H1 (cell line): ENCODE results near the gene CADM2. TPM values are rescaled to one million over a fixed set of nuclear protein-coding genes. Genes with fewer than 3 reads are reported as not detected.

Source experiments
- CTCF ChIA-PET: fragments of 300-600 bp; sonication (Branson Sonifier 250); formaldehyde crosslinking; loops from one replicate; lab custom pipeline; 2021; ENCODE audit not compliant: partially characterized antibody; lab: Charles Lee
- POLR2A ChIA-PET: fragments of 300-600 bp; sonication (Branson Sonifier 250); formaldehyde crosslinking; loops from one replicate; lab custom pipeline; 2021; ENCODE audit warnings: inconsistent platforms; ENCODE audit not compliant: partially characterized antibody; lab: Charles Lee
- DNase-seq, 2 experiments: peaks; one replicate each; pipeline versions ENCODE4 v3.0.0 to v3.0.0-alpha.2; 2010 to 2022; ENCODE audit warnings: low spot score in 2 of 2, low read depth in 1 of 2, mixed read lengths in 1 of 2
- FAIRE-seq: peaks from 2 replicates; lab custom pipeline; 2011; peaks lifted over from hg19 to GRCh38; lab: Jason Lieb, UNC
- H2AFZ ChIP-seq: 2 replicates; pipeline ENCODE4 v1.8.1; 2012; ENCODE audit warnings: low read length, inconsistent platforms
- H2AK5ac ChIP-seq: 2 replicates; pipeline ENCODE4 v1.6.1; 2013; ENCODE audit warnings: low read depth, low read length
- H2BK120ac ChIP-seq: replicated peaks from 2 replicates; pipeline ENCODE3; 2013; ENCODE audit warnings: low read depth, low read length, inconsistent platforms
- H2BK12ac ChIP-seq: 2 replicates; pipeline ENCODE4 v1.6.1; 2013; ENCODE audit warnings: low read depth, low read length
- H2BK15ac ChIP-seq: 2 replicates; pipeline ENCODE4 v1.6.1; 2013; ENCODE audit warnings: low read length
- H2BK20ac ChIP-seq: 2 replicates; pipeline ENCODE4 v1.6.1; 2013; ENCODE audit warnings: low read length
- H2BK5ac ChIP-seq: 2 replicates; pipeline ENCODE4 v1.6.1; 2013; ENCODE audit warnings: low read depth, low read length
- H3K14ac ChIP-seq: 2 replicates; pipeline ENCODE4 v1.6.1; 2013; ENCODE audit warnings: inconsistent platforms; ENCODE audit not compliant: insufficient read length
- H3K18ac ChIP-seq: 2 replicates; pipeline ENCODE4 v1.6.1; 2013; ENCODE audit warnings: low read length; ENCODE audit errors: extremely low read depth
- H3K23ac ChIP-seq: 2 replicates; pipeline ENCODE4 v1.6.1; 2013; ENCODE audit warnings: inconsistent platforms; ENCODE audit not compliant: insufficient read length
- H3K23me2 ChIP-seq: 2 replicates; pipeline ENCODE4 v1.6.1; 2013; ENCODE audit warnings: low read depth, low read length
- H3K27ac ChIP-seq: 2 replicates; pipeline ENCODE4 v1.6.1; 2011; ENCODE audit warnings: low read depth, low read length, inconsistent platforms
- H3K27me3 ChIP-seq, 4 experiments: replicated peaks in 1 of 4; 1 replicate in 1 of 4; 2 replicates in 3 of 4; pipeline versions ENCODE4 v1.6.1 to v1.8.1; 2011 to 2013; ENCODE audit warnings: low read length in 3 of 4, mild to moderate bottlenecking in 3 of 4, inconsistent platforms in 2 of 4, mixed read lengths in 2 of 4, moderate library complexity in 1 of 4; ENCODE audit not compliant: control insufficient read depth in 3 of 4, insufficient read depth in 3 of 4; ENCODE audit errors: extremely low read depth in 1 of 4
- H3K36me3 ChIP-seq, 4 experiments: 2 replicates each; pipeline versions ENCODE4 v1.6.1 to v1.8.1; 2011 to 2013; ENCODE audit warnings: mild to moderate bottlenecking in 4 of 4, low read length in 3 of 4, moderate library complexity in 2 of 4, control low read depth in 1 of 4, inconsistent platforms in 1 of 4; ENCODE audit not compliant: insufficient read depth in 4 of 4, control insufficient read depth in 2 of 4
- H3K4ac ChIP-seq: replicated peaks from 2 replicates; pipeline ENCODE3; 2013; ENCODE audit warnings: low read length, low read depth, mixed read lengths, inconsistent platforms; ENCODE audit not compliant: insufficient read length
- H3K4me1 ChIP-seq, 4 experiments: replicated peaks in 1 of 4; 1 replicate in 1 of 4; 2 replicates in 3 of 4; pipeline versions ENCODE4 v1.6.1 to v1.8.1; 2011 to 2013; ENCODE audit warnings: low read length in 3 of 4, inconsistent platforms in 2 of 4, mixed read lengths in 1 of 4; ENCODE audit not compliant: insufficient read depth in 4 of 4, control insufficient read depth in 3 of 4
- H3K4me2 ChIP-seq, 2 experiments: 2 replicates each; pipeline versions ENCODE4 v1.6.1 to v1.8.1; 2011 to 2013; ENCODE audit warnings: low read depth in 2 of 2, low read length in 2 of 2, control low read depth in 1 of 2, inconsistent platforms in 1 of 2, mild to moderate bottlenecking in 1 of 2; ENCODE audit not compliant: insufficient read depth in 1 of 2
- H3K4me3 ChIP-seq, 4 experiments: fragments of 200-600, 300-600 bp in 1 of 4; sonication (generic), shearing (Covaris generic), sonication (Bioruptor Twin) in 1 of 4; 2 replicates each; pipeline versions ENCODE4 v1.5.1 to v1.8.1; 2011 to 2016; ENCODE audit warnings: low read length in 4 of 4, low read depth in 3 of 4, control low read depth in 2 of 4, inconsistent platforms in 2 of 4, mild to moderate bottlenecking in 2 of 4, mixed read lengths in 1 of 4, moderate library complexity in 1 of 4; ENCODE audit not compliant: insufficient read depth in 2 of 4; ENCODE audit errors: extremely low read depth in 1 of 4
- H3K56ac ChIP-seq: replicated peaks from 2 replicates; pipeline ENCODE3; 2013; ENCODE audit warnings: low read depth, mild to moderate bottlenecking, mixed read lengths, low read length, inconsistent platforms; ENCODE audit not compliant: insufficient read length
- H3K79me1 ChIP-seq: 2 replicates; pipeline ENCODE4 v1.6.1; 2013; ENCODE audit warnings: low read depth, low read length, control low read depth
- H3K79me2 ChIP-seq, 2 experiments: 2 replicates each; pipeline versions ENCODE4 v1.6.1 to v1.8.1; 2012 to 2013; ENCODE audit warnings: low read length in 2 of 2, mild to moderate bottlenecking in 2 of 2, inconsistent platforms in 1 of 2; ENCODE audit not compliant: insufficient read depth in 2 of 2, control insufficient read depth in 1 of 2
- H3K9ac ChIP-seq, 4 experiments: replicated peaks in 1 of 4; 1 replicate in 1 of 4; 2 replicates in 3 of 4; pipeline versions ENCODE4 v1.6.1 to v1.8.1; 2011 to 2013; ENCODE audit warnings: low read depth in 3 of 4, low read length in 3 of 4, control low read depth in 2 of 4, mild to moderate bottlenecking in 2 of 4, moderate library complexity in 2 of 4, inconsistent platforms in 1 of 4; ENCODE audit errors: extremely low read depth in 1 of 4
- H3K9me3 ChIP-seq, 2 experiments: 2 replicates each; pipeline versions ENCODE4 v1.6.1 to v1.8.1; 2012 to 2013; ENCODE audit warnings: mild to moderate bottlenecking in 2 of 2, moderate library complexity in 2 of 2, control low read depth in 1 of 2, inconsistent platforms in 1 of 2, low read depth in 1 of 2, low read length in 1 of 2, mixed read lengths in 1 of 2; ENCODE audit not compliant: insufficient read depth in 2 of 2
- H4K20me1 ChIP-seq, 2 experiments: replicated peaks in 1 of 2; 2 replicates each; pipeline versions ENCODE3 to v1.8.1; 2011 to 2013; ENCODE audit warnings: inconsistent platforms in 2 of 2, low read length in 2 of 2, mild to moderate bottlenecking in 1 of 2; ENCODE audit not compliant: insufficient read depth in 2 of 2, control insufficient read depth in 1 of 2
- H4K5ac ChIP-seq: 2 replicates; pipeline ENCODE4 v1.6.1; 2013; ENCODE audit warnings: low read length, low read depth, mixed read lengths, inconsistent platforms; ENCODE audit not compliant: insufficient read length
- H4K8ac ChIP-seq: 2 replicates; pipeline ENCODE4 v1.8.0; 2013; ENCODE audit warnings: mild to moderate bottlenecking, moderate library complexity, low read length, inconsistent platforms; ENCODE audit not compliant: insufficient read depth; ENCODE audit errors: extremely low read depth
- H4K91ac ChIP-seq: replicated peaks from 2 replicates; pipeline ENCODE3; 2013; ENCODE audit warnings: low read length, mixed read lengths, inconsistent platforms; ENCODE audit not compliant: insufficient read length
- CTBP2 ChIP-seq: IDR thresholded peaks from 2 replicates; pipeline ENCODE4 v1.7.0; 2011; ENCODE audit warnings: borderline replicate concordance, mild to moderate bottlenecking, moderate library complexity, mixed read lengths, low read length; ENCODE audit not compliant: insufficient read depth, insufficient read length
- GTF2F1 ChIP-seq: IDR thresholded peaks from 2 replicates; pipeline ENCODE4 v1.6.1; 2012; ENCODE audit warnings: low read depth, low read length, improper control_type of control experiment, borderline replicate concordance
- NANOG ChIP-seq: IDR thresholded peaks from 2 replicates; pipeline ENCODE4 v1.6.1; 2011; ENCODE audit warnings: low read length, low read depth, mild to moderate bottlenecking, inconsistent platforms; ENCODE audit not compliant: insufficient read depth, poor library complexity, severe bottlenecking
- SIN3A ChIP-seq, 2 experiments: IDR thresholded peaks in 1 of 2; conservative IDR thresholded peaks in 1 of 2; 2 replicates each; pipeline ENCODE4 v1.6.1; 2011 to 2012; ENCODE audit warnings: low read length in 2 of 2, improper control_type of control experiment in 1 of 2, low read depth in 1 of 2, mild to moderate bottlenecking in 1 of 2
- WGBS, 2 experiments: shearing (Covaris generic) in 1 of 2; methylation state at CpG; one replicate each; pipeline versions ENCODE4 v1.1.6 to v1.1.7; 2013 to 2015; ENCODE audit warnings: low lambda C conversion rate in 2 of 2, mixed read lengths in 2 of 2, inconsistent platforms in 1 of 2, low coverage in 1 of 2, missing lambda C conversion rate in 1 of 2; ENCODE audit not compliant: insufficient replicate concordance in 2 of 2, insufficient coverage in 1 of 2, insufficient read length in 1 of 2; ENCODE audit errors: extremely low coverage in 1 of 2, missing lambda C conversion rate in 1 of 2; 5-methylcytosine and 5-hydroxymethylcytosine counted together
- polyA plus RNA-seq, 7 experiments: library from polyadenylated mRNA; depleted of rRNA in 3 of 7; stranded (reverse) in 5 of 7; unstranded in 2 of 7; fragments of >200 nt in 5 of 7; fragments of 200-250 nt in 2 of 7; gene quantifications; 1 replicate in 5 of 7; 2 replicates in 1 of 7; 4 replicates in 1 of 7; pipeline versions ENCODE4 v1.2.1 to v1.2.3, GENCODE V29; 2011 to 2013; ENCODE audit warnings: missing spikeins in 2 of 7, mixed read lengths in 2 of 7
- total RNA-seq: library from RNA; stranded (reverse); fragmentation: NEBNext Ultra II Directional; extraction: Animal tissue kit (Norgen Biotek cat#: 25700); gene quantifications from 2 replicates; pipeline ENCODE4 v1.2.1, GENCODE V29; 2021

CADM2 gene
- total and polyA plus RNA-seq, 2 of the 8 experiments (the other 6 are each of a cell fraction or from before 2014, with no cell fraction given): 14.9 to 20.9 TPM

GRCh38 chr3:85120879-85121278 lies 162.1 kb downstream of the CADM2 start:
- Histone ChIP-seq H3K23ac (no peak overlapping the region), H3K36me3 (no peaks in the 10 kb centered on the region), H3K23me2 (no peaks in the 10 kb centered on the region), H2BK15ac (no peak overlapping the region), H3K9me3 (no peaks in the 10 kb centered on the region), H2AFZ (no peak overlapping the region), H3K14ac (no peak overlapping the region), H2BK20ac (no peak overlapping the region), H3K27me3 (no peaks in the 10 kb centered on the region), H2BK120ac (no peak overlapping the region), H3K56ac (no peak overlapping the region), H3K79me1 (no peaks in the 10 kb centered on the region), H3K79me2 (no peaks in the 10 kb centered on the region), H2BK5ac (no peak overlapping the region), H3K4me2 (no peak overlapping the region), H3K4me3 (no peak overlapping the region), H3K18ac (no peak overlapping the region), H4K5ac (no peak overlapping the region), H4K8ac (no peak overlapping the region), H4K20me1 (no peaks in the 10 kb centered on the region), H3K4me1 (no peaks in the 10 kb centered on the region), H2BK12ac (no peak overlapping the region), H3K4ac (no peak overlapping the region), H4K91ac (no peak overlapping the region), H2AK5ac (no peak overlapping the region), H3K9ac (no peak overlapping the region), H3K27ac (no peak overlapping the region)
- no peak for FAIRE-seq
- no peak for DNase-seq
- CTCF ChIA-PET: no interaction called here
- 84% methylated on average over 2 of the region's 2 CpGs; no CpG with 5 or more reads in 1 of the 2 experiments for WGBS, 2 experiments
- POLR2A ChIA-PET: no interaction called here
- TF ChIP-seq GTF2F1 (no peak), NANOG (peak; percentile 77), CTBP2 (no peak), SIN3A (conservative IDR thresholded peaks at IDR 0.05 in 1 of 2, IDR thresholded peaks at IDR 0.05 in 1 of 2; ENCODE audit: low read depth in 1 of 2, low read length in 2 of 2) (no peak)
